Colon (tissue), 2 donors: ENCODE data around the gene SUSD5.
"Not testable (repeated sequence)": the region's sequence is repeated elsewhere in the genome, so short reads cannot be mapped to it uniquely, and the experiment has no call there.

Source experiments
- FAIRE-seq: peaks from 2 replicates; lab custom pipeline; 2012; peaks lifted over from hg19 to GRCh38; lab: Jason Lieb, UNC
- donor health status: control.
- donor health status: control.

The SUSD5 gene

GRCh38 chr3:33152363-33153360, 65.9 kb downstream of the SUSD5 start:
- no peak for FAIRE-seq

DNA sequence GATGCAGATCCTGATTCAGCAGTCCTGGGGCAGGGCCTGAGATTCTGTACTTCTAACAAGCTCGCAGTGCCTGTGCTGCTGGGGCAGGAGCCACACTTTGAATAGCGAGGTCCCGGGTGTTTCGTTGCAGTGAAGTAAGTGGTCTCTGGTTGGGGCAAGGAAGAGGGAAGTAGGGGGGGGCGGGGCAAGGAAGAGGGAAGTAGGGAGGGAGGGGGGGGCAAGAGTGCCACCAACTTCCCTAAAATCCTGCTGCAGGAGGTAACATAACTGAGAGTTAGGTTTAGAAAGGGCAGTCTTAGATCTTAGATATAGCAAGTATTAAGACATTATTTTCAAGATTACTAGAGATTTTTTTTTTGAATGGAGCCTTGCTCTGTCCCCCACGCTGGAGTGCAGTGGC, 69.3 kb downstream of the SUSD5 start:
- no peak for FAIRE-seq

GRCh38 chr3:33146791-33147445, 71.7 kb downstream of the SUSD5 start:
- no peak for FAIRE-seq

DNA sequence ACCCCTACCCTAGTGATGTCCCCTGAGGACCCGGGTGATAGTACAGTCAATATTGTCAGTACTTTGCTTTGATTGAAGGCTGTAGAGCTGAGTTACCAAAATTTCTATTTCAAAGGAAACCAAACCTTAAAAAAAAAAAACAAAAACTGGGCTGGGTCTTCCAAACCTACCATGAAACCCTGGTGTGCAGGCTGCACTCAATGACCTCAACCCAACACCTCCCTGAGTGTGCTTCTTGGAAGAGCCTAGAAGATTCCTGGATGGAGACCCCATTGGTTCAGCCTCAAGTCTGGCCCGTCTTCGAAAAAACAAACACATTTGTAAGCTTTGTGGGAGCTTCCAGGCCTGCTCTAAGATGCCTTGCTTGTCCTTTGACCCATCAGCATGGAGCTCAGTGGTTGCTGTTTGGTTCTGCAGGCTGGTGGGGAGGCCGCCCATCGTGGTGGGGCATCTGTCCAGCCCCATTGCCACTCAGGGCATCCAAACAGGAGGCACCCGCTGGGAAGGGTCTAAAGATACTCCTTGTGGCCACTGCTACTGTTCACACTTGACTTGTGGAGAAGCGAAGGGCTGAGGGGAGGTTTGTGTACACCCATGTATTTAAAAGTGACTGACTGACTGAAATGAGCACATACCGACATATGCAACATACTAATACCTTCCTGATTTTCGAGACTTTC, 72.6 kb downstream of the SUSD5 start:
- no peak for FAIRE-seq

GRCh38 chr3:33145221-33145900, 73.2 kb downstream of the SUSD5 start:
- FAIRE-seq = no peak

DNA sequence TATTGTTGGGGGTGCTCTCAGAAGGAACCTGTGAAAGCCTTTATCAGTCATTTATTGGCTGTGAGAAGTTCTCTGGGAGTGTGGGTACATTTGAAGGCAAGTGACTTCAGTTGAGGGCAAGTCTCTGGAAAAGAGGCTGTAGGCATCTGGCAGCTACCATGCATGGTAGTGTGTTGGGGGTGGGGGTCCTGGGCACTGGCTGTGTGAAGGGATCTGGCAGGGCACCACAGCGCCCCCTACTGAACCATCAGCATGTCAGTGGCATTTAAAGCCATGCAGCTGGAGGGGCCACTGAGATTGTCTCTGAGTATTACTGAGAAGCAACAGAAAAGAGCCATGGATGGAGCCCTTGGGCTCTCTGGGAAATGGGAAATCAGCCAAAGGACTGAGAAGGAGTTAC, 74.2 kb downstream of the SUSD5 start:
- FAIRE-seq = no peak

- FAIRE-seq = no peak
Measured at GRCh38 chr3:33141006-33141405, 77.6 kb downstream of the SUSD5 start.

GRCh38 chr3:33139996-33140395, 78.6 kb downstream of the SUSD5 start:
- FAIRE-seq = no peak

DNA sequence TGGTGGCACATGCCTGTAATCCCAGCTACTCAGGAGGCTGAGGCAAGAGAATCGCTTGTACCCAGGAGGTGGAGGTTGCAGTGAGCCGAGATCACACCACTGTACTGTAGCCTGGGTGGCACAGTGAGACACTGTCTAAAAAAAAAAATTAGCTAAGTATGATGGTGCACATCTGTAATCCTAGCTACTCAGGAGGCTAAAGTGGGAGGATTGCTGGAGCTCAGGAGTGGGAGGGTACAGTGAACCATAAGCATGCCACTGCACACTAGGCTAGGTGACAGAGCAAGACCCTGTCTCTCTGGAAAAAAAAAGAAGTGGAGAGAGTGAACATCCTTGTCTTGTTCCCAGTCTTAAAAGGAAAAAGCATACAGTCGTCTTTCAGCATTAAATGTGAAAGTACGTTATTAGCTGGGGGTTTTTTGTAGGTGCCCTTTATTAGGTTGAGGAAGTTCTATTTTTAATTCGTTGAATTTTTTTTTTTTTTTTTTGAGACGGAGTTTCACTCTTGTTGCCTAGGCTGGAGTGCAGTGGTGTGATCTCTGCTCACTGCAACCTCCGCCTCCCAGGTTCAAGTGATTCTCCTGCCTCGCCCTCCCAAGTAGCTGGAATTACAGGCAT, 79.5 kb downstream of the SUSD5 start:
- FAIRE-seq = not testable (repeated sequence)

- FAIRE-seq = no peak
Measured at GRCh38 chr3:33137691-33138090, 80.9 kb downstream of the SUSD5 start.

- no peak for FAIRE-seq
Measured at GRCh38 chr3:33134026-33134625, 84.5 kb downstream of the SUSD5 start.

DNA sequence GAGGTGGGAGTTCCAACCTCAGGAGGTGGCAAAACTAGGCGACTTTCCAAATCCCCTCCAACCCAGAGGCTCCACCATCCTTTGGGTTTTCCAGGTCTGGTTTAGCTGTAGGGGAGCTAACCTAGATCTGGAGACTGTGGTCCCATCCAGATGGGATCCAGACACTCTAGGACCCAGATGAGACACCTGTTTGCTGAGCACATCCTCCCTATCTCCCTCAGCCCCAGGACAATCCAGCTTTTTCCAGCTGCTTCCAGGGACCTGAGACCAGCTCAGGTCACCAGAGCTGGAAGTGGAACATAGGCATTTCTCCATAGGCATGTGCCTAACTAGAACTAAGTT, 86.6 kb downstream of the SUSD5 start:
- no peak for FAIRE-seq

GRCh38 chr3:33131331-33132018, 87.1 kb downstream of the SUSD5 start:
- peak; percentile 10 for FAIRE-seq

DNA sequence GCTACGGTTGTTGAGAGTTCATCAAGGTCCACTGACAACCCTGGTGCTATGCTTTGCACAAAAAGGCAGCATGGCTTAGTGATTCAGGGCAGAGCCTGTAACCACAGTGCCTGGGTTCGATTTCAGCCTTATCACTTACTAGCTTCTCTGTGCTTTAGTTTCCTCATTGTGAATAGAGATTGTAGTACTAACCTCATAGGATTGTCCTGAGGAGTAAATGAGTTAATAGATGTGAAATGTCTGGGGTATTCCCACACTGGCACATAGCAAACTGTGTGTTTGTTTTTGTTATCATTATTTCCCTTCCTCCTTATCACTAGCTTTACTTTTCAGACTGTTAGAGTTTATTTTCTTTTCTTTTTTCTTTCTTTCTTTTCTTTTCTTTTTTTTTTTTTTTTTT, 88.5 kb downstream of the SUSD5 start:
- FAIRE-seq = no peak

- FAIRE-seq = no peak
Measured at GRCh38 chr3:33128706-33129105, 89.9 kb downstream of the SUSD5 start.

- no peak for FAIRE-seq
Measured at GRCh38 chr3:33125840-33126239, 92.8 kb downstream of the SUSD5 start.

GRCh38 chr3:33124638-33125037, 94.0 kb downstream of the SUSD5 start:
- no peak for FAIRE-seq

DNA sequence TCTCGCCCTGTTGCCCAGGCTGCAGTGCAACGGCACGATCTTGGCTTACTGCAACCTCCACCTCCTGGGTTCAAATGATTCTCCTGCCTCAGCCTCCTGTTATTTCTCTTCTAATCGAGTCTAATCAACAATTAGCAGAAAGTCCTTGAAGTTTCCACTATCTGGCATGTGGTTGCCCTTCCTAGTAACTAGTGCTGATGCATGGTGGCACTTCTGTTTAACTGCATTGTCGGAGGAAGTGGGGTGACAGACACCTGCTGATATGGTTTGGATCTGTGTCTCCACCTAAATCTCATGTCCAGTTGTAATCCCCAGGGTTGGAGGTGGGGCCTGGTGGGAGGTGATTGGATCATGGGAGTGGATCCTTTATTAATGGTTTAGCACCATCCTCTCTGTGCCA, 95.6 kb downstream of the SUSD5 start:
- FAIRE-seq = no peak

GRCh38 chr3:33119891-33120290, 98.7 kb downstream of the SUSD5 start:
- FAIRE-seq = no peak

- no peak for FAIRE-seq
Measured at GRCh38 chr3:33117461-33117860, 101.1 kb downstream of the SUSD5 start.
